K562 (cell line): ENCODE data around the gene TARBP1. TPM values are rescaled to one million over a fixed set of nuclear protein-coding genes. Genes with fewer than 3 reads are reported as not detected.

Source experiments
- ATAC-seq: fragments of 200-7000 bp; cut with Tn5 transposase; 3 replicates; pipeline ENCODE4 v1.9.1; 2020; ENCODE audit warnings: moderate library complexity
- BruUV-seq: library from RNA; stranded (reverse); fragments of 400-500 nt; replicated peaks from 2 replicates; lab custom pipeline; 2021; lab: Mats Ljungman, UMichigan
- CTCF ChIA-PET: fragments of 300-600 bp; formaldehyde crosslinking; extraction: SDS; loops from one replicate; lab custom pipeline; 2021; ENCODE audit warnings: low intra/inter-chr PET ratio; lab: Yijun Ruan, JAX
- POLR2A ChIA-PET: fragments of 300-600, 350-650 bp; sonication (Branson Sonifier 250); formaldehyde crosslinking; extraction: SDS; loops from one replicate; lab custom pipeline; 2021; ENCODE audit warnings: antibody characterized with exemption, inconsistent platforms; lab: Yijun Ruan, JAX
- DNase-seq, 4 experiments: peaks; one replicate each; pipeline versions ENCODE4 v3.0.0 to v3.0.0-alpha.2; 2011 to 2018; ENCODE audit warnings: low spot score in 3 of 4, mixed read lengths in 3 of 4; ENCODE audit errors: extremely low read depth in 1 of 4
- FAIRE-seq: peaks from 2 replicates; lab custom pipeline; 2011; peaks lifted over from hg19 to GRCh38; lab: Jason Lieb, UNC
- H2AFZ ChIP-seq: 2 replicates; pipeline ENCODE4 v1.6.0; 2011; ENCODE audit warnings: low read depth, low read length, control low read depth, inconsistent platforms
- H3K27ac ChIP-seq: fragments of 200-600 bp; 3 replicates; pipeline ENCODE4 v1.8.0; 2011; ENCODE audit warnings: low read depth, mild to moderate bottlenecking, control low read depth, inconsistent platforms, low read length, moderate library complexity, mixed read lengths; ENCODE audit errors: extremely low read depth
- H3K27me3 ChIP-seq, 2 experiments: fragments of 300-600 bp in 1 of 2; 2 replicates in 1 of 2; 3 replicates in 1 of 2; pipeline versions ENCODE4 v1.6.0 to v1.8.0; 2011; ENCODE audit warnings: inconsistent platforms in 2 of 2, low read length in 2 of 2, mild to moderate bottlenecking in 1 of 2, mixed read lengths in 1 of 2, moderate library complexity in 1 of 2; ENCODE audit not compliant: control insufficient read depth in 2 of 2, insufficient read depth in 2 of 2
- H3K36me3 ChIP-seq: fragments of 300-600 bp; 3 replicates; pipeline ENCODE4 v1.8.0; 2011; ENCODE audit warnings: mild to moderate bottlenecking, low read length, inconsistent platforms; ENCODE audit not compliant: control insufficient read depth, insufficient read depth
- H3K4me1 ChIP-seq, 2 experiments: fragments of 200-600 bp in 1 of 2; replicated peaks in 1 of 2; 2 replicates in 1 of 2; 3 replicates in 1 of 2; pipeline versions ENCODE4 v1.5.1 to v1.8.0; 2011; ENCODE audit warnings: inconsistent platforms in 2 of 2, low read length in 2 of 2, mild to moderate bottlenecking in 1 of 2, mixed read lengths in 1 of 2, moderate library complexity in 1 of 2; ENCODE audit not compliant: control insufficient read depth in 2 of 2, insufficient read depth in 2 of 2
- H3K4me2 ChIP-seq: 2 replicates; pipeline ENCODE4 v1.6.1; 2011; ENCODE audit warnings: low read length, control low read depth, inconsistent platforms, mixed read lengths; ENCODE audit not compliant: insufficient read depth
- H3K4me3 ChIP-seq: fragments of 200-600 bp; sonication (generic), shearing (Covaris generic); 2 replicates; pipeline ENCODE4 v1.5.1; 2016; ENCODE audit warnings: control low read depth, inconsistent platforms
- H3K79me2 ChIP-seq: fragments of 200-600 bp; 3 replicates; pipeline ENCODE4 v1.8.0; 2011; ENCODE audit warnings: low read length, inconsistent platforms; ENCODE audit not compliant: control insufficient read depth, insufficient read depth
- H3K9ac ChIP-seq, 2 experiments: 2 replicates each; pipeline versions ENCODE4 v1.6.0 to v1.6.1; 2011; ENCODE audit warnings: low read depth in 2 of 2, low read length in 2 of 2, control low read depth in 1 of 2, inconsistent platforms in 1 of 2, mild to moderate bottlenecking in 1 of 2, mixed read lengths in 1 of 2; ENCODE audit not compliant: insufficient read depth in 1 of 2
- H3K9me1 ChIP-seq: one replicate; pipeline ENCODE4 v1.6.0; 2011; ENCODE audit warnings: inconsistent platforms, mild to moderate bottlenecking, low read length, moderate library complexity; ENCODE audit not compliant: control insufficient read depth, insufficient read depth
- H3K9me3 ChIP-seq: replicated peaks from 2 replicates; pipeline ENCODE4 v1.5.1; 2011; ENCODE audit warnings: low read depth, low read length, inconsistent platforms; ENCODE audit not compliant: control insufficient read depth, insufficient read depth
- H4K20me1 ChIP-seq: replicated peaks from 2 replicates; pipeline ENCODE4 v1.6.1; 2011; ENCODE audit warnings: low read length, inconsistent platforms, mixed read lengths; ENCODE audit not compliant: control insufficient read depth, insufficient read depth
- ARID1B ChIP-seq: fragments of 450-650 bp; IDR thresholded peaks from 2 replicates; pipeline ENCODE4 v1.6.1; 2016; ENCODE audit warnings: antibody characterized with exemption, mild to moderate bottlenecking, inconsistent platforms
- CHD1 ChIP-seq: fragments of 200-600 bp; sonication (generic); IDR thresholded peaks from one replicate; pipeline ENCODE4 v1.6.1; 2012; ENCODE audit warnings: mild to moderate bottlenecking, moderate library complexity, low read length, inconsistent platforms
- FOXA1 ChIP-seq: fragments of 450-650 bp; IDR thresholded peaks from 2 replicates; pipeline ENCODE4 v1.6.1; 2016; ENCODE audit warnings: mild to moderate bottlenecking, borderline replicate concordance
- FOXJ3 ChIP-seq: sonication (generic); formaldehyde crosslinking; IDR thresholded peaks from 2 replicates; pipeline ENCODE4 v1.4.0; 2020; ENCODE audit warnings: mild to moderate bottlenecking, missing genetic modification reagents
- GATAD2A ChIP-seq: fragments of 450-650 bp; IDR thresholded peaks from 2 replicates; pipeline ENCODE4 v1.6.1; 2017
- LCOR ChIP-seq: sonication (generic); formaldehyde crosslinking; IDR thresholded peaks from 2 replicates; pipeline ENCODE4 v1.8.0; 2022; ENCODE audit warnings: mild to moderate bottlenecking, missing genetic modification reagents
- NFE2 ChIP-seq: IDR thresholded peaks from 2 replicates; pipeline ENCODE4 v1.6.1; 2014; ENCODE audit warnings: antibody characterized with exemption, low read depth
- SPI1 ChIP-seq: IDR thresholded peaks from 2 replicates; pipeline ENCODE4 v1.6.1; 2011; ENCODE audit warnings: low read depth, low read length, control low read depth, borderline replicate concordance
- STAG1 ChIP-seq: sonication (generic); formaldehyde crosslinking; IDR thresholded peaks from 2 replicates; pipeline ENCODE4 v1.5.0; 2020; ENCODE audit warnings: missing genetic modification reagents, borderline replicate concordance
- TAF1 ChIP-seq: IDR thresholded peaks from 2 replicates; pipeline ENCODE4 v1.6.1; 2011; ENCODE audit warnings: mild to moderate bottlenecking, low read length, moderate library complexity; ENCODE audit not compliant: insufficient read depth, control insufficient read depth, severe bottlenecking; ENCODE audit errors: extremely low read depth
- THRAP3 ChIP-seq: fragments of 450-650 bp; IDR thresholded peaks from 2 replicates; pipeline ENCODE4 v1.6.1; 2016; ENCODE audit warnings: mild to moderate bottlenecking, inconsistent platforms, borderline replicate concordance
- ZNF134 ChIP-seq: fragments of 250-450 bp; sonication (Bioruptor Pico); conservative IDR thresholded peaks from 2 replicates; pipeline ENCODE4 v1.4.0; 2020
- ZNF644 ChIP-seq: fragments of 200-800 bp; sonication (Bioruptor generic); IDR thresholded peaks from 2 replicates; pipeline ENCODE4 v1.6.1; 2016; ENCODE audit warnings: low read depth, missing genetic modification characterization, missing compliant biosample characterization
- ZNF778 ChIP-seq: fragments of 450-650 bp; formaldehyde crosslinking; IDR thresholded peaks from 2 replicates; pipeline ENCODE4 v1.4.0; 2020; ENCODE audit warnings: mild to moderate bottlenecking, moderate library complexity
- WGBS: fragments of 100-300 bp; shearing (Covaris generic); methylation state at CpG from one replicate; pipeline ENCODE4 v1.1.6; 2016; ENCODE audit warnings: low coverage, mixed read lengths; ENCODE audit not compliant: insufficient coverage; ENCODE audit errors: missing lambda C conversion rate; 5-methylcytosine and 5-hydroxymethylcytosine counted together
- in situ Hi-C: fragments of 300-500 bp; cut with MboI; formaldehyde crosslinking; loops from 4 replicates; pipeline ENCODE4 v1.15.0; 2018; ENCODE audit warnings: inconsistent platforms, mixed read lengths
- intact Hi-C: fragments of 100-400 bp; cut with micrococcal nuclease; formaldehyde crosslinking; loops from 2 replicates; pipeline ENCODE4 v1.14.2; 2022
- polyA plus RNA-seq, 8 experiments: library from polyadenylated mRNA; depleted of rRNA in 4 of 8; stranded (reverse) in 5 of 8; unstranded in 3 of 8; fragments of >200 nt; fragmentation: Nextera tagmentation in 2 of 8; fragmentation: Illumina TruSeq in 1 of 8; extraction: Ambion mirVana in 2 of 8; extraction: Trizol in 1 of 8; gene quantifications; 2 replicates each; pipeline versions ENCODE4 v1.2.1 to v1.2.3, GENCODE V29; 2011 to 2014; ENCODE audit warnings: inconsistent platforms in 1 of 8, missing spikeins in 1 of 8
- total RNA-seq, 7 experiments: library from RNA; depleted of rRNA in 6 of 7; stranded (reverse); fragments of >200 nt in 6 of 7; fragmentation: Illumina TruSeq in 2 of 7; extraction: Trizol in 2 of 7; gene quantifications; 2 replicates each; pipeline versions ENCODE4 v1.2.1 to v1.2.3, GENCODE V29; 2011 to 2021; ENCODE audit warnings: low replicate concordance in 1 of 7
- TF ChIP-seq, protein P1 (sequence below): IDR thresholded peaks from 2 replicates; pipeline ENCODE4 v1.6.1; 2016; ENCODE audit warnings: missing genetic modification characterization, missing compliant biosample characterization
- TF ChIP-seq, protein P2 (sequence below): fragments of 250-450 bp; sonication (Bioruptor Pico); IDR thresholded peaks from 2 replicates; pipeline ENCODE4 v1.4.0; 2020; ENCODE audit warnings: mild to moderate bottlenecking
- TF ChIP-seq, protein P3 (sequence below): fragments of 450-650 bp; formaldehyde crosslinking; IDR thresholded peaks from 2 replicates; pipeline ENCODE4 v1.4.0; 2022; ENCODE audit warnings: mild to moderate bottlenecking, moderate library complexity

The TARBP1 gene
- total and polyA plus RNA-seq, 9 of the 15 experiments (the other 6 are each of a cell fraction or from before 2014, with no cell fraction given): 8.8 to 48.0 (median 22.9) TPM

DNA sequence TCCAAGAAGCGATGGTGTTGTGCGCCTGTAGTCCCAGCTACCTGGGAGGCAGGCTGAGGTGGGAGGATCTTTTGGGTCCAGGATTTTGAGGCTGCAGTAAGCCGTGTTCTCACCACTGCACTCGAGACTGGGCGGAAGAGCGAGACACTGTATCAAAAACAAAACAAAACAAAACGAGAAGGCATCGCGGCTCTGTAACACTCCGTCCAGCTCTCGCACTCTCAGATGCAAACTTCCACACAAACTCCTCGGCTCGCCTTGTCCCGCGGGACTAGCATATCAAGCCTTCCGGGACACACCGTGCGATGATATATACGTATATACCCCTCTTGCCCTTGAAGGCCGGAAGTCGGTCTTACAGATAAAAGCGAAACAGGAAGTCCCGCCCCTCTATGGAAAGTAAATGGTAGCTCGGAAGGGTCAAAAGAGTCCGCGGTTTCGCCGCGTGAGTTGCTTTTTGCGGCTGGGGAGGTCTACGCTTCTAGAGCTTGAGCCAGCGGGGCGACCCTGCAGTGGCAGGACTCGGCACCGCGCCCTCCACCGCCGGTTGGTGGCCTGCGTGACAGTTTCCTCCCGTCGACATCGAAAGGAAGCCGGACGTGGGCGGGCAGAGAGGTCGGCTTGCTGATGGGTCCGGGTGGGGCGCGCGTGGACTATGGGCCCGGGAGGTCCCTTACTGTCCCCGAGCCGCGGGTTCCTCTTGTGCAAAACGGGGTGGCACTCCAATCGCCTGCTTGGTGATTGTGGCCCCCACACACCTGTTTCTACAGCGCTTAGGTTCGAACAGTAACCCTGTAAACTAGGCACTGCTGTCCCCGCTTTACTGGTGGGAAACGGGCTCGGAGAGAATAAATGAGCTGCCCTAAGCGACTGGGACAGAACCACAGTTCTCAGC, 105.7 kb downstream of the TARBP1 start, which contains the start of gene COA6:
COA6 (plus strand) TSS at position 393 of the 895 bp plus-strand sequence; CDS start at position 404, 11 bp downstream.
- FAIRE-seq (peak; percentile 94), DNase-seq (peak; percentile 90 to 99 (median 92)), ATAC-seq (peak; percentile 90)
- peaks cover 38% of the 10 kb centered on the region for H3K36me3 ChIP-seq
- H3K9me1 ChIP-seq: no peaks in the 10 kb centered on the region
- H3K9me3 ChIP-seq: no peaks in the 10 kb centered on the region
- H3K4me3 ChIP-seq: peak within 1 kb of the TSS; percentile 81
- under 1% methylated on average over 62 of the region's 62 CpGs for WGBS
- BruUV-seq: TSS peak; percentile 71
- H3K27me3 ChIP-seq: no peaks in the 10 kb centered on the region
- peak within 1 kb of the TSS; percentile 94 to 98 for H3K9ac ChIP-seq
- in situ Hi-C loops: no loop called here
- H3K4me2 ChIP-seq: peak within 1 kb of the TSS; percentile 84
- CTCF ChIA-PET: no interaction called here
- H3K27ac ChIP-seq: peak within 1 kb of the TSS; percentile 93
- peaks cover 61% of the 10 kb centered on the region for H3K79me2 ChIP-seq
- H4K20me1 ChIP-seq: no peaks in the 10 kb centered on the region
- intact Hi-C loops: loop anchor here (2.0 to 10.0 kb wide), 5 partner anchors 51 to 719 kb away; partner anchors contain the start of gene TARBP1
- POLR2A ChIA-PET: interaction anchor here (0.6 to 3.5 kb wide), 25 partner anchors 9 to 1794 kb away, joined by 3 to 27 read pairs (median 3); partner anchors contain the start of gene TARBP1
- peaks cover 5 to 36% of the 10 kb centered on the region in 2 experiments for H3K4me1 ChIP-seq
- peak within 1 kb of the TSS; percentile 98 for H2AFZ ChIP-seq
- TF ChIP-seq FOXJ3 (CRISPR knock-in tag) (no peak), ZNF134 (CRISPR knock-in tag) (peak; percentile 25; the same call in 1 of the 2 replicates), THRAP3 (0 out of 2 replicates have a peak, but pooled peaks have one; percentile 29), STAG1 (CRISPR knock-in tag) (no peak), LCOR (CRISPR knock-in tag) (peak; percentile 77), GATAD2A (no peak), ARID1B (no peak; the same call in 1 of the 2 replicates), NFE2 (peak; percentile 69), TAF1 (peak; percentile 96), SPI1 (peak; percentile 88), ZNF778 (CRISPR knock-in tag) (no peak), FOXA1 (no peak), ZNF644 (tag) (peak; percentile 73), CHD1 (peak; percentile 35)
- TF ChIP-seq, protein P1, sequence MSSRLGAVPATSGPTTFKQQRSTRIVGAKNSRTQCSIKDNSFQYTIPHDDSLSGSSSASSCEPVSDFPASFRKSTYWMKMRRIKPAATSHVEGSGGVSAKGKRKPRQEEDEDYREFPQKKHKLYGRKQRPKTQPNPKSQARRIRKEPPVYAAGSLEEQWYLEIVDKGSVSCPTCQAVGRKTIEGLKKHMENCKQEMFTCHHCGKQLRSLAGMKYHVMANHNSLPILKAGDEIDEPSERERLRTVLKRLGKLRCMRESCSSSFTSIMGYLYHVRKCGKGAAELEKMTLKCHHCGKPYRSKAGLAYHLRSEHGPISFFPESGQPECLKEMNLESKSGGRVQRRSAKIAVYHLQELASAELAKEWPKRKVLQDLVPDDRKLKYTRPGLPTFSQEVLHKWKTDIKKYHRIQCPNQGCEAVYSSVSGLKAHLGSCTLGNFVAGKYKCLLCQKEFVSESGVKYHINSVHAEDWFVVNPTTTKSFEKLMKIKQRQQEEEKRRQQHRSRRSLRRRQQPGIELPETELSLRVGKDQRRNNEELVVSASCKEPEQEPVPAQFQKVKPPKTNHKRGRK (tag): no peak
- TF ChIP-seq, protein P2, sequence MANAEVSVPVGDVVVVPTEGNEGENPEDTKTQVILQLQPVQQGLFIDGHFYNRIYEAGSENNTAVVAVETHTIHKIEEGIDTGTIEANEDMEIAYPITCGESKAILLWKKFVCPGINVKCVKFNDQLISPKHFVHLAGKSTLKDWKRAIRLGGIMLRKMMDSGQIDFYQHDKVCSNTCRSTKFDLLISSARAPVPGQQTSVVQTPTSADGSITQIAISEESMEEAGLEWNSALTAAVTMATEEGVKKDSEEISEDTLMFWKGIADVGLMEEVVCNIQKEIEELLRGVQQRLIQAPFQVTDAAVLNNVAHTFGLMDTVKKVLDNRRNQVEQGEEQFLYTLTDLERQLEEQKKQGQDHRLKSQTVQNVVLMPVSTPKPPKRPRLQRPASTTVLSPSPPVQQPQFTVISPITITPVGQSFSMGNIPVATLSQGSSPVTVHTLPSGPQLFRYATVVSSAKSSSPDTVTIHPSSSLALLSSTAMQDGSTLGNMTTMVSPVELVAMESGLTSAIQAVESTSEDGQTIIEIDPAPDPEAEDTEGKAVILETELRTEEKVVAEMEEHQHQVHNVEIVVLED (CRISPR knock-in tag): peak; percentile 58; the same call in 1 of the 2 replicates
- TF ChIP-seq, protein P3, sequence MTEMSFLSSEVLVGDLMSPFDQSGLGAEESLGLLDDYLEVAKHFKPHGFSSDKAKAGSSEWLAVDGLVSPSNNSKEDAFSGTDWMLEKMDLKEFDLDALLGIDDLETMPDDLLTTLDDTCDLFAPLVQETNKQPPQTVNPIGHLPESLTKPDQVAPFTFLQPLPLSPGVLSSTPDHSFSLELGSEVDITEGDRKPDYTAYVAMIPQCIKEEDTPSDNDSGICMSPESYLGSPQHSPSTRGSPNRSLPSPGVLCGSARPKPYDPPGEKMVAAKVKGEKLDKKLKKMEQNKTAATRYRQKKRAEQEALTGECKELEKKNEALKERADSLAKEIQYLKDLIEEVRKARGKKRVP (CRISPR knock-in tag): peak; percentile 21; the same call in 1 of the 2 replicates
